ENCODE results near the gene TMEM183A.
A peak's percentile ranks its signal among the peaks of the same experiment; 100 is the strongest.

The TMEM183A gene

GRCh38 chr1:203006948-203007871, at the start of gene TMEM183A:
TSS of gene TMEM183A (plus strand) at chr1:203007374. CDS start at chr1:203007466, 92 bp downstream.
- TF ChIP-seq CTCF (IDR thresholded peaks at IDR 0.05; ENCODE audit: low read depth, low read length) = no peak

GRCh38 chr1:202957733-202958543, 49.2 kb upstream of the TMEM183A start, which contains the start of gene ADIPOR1:
TSS of gene ADIPOR1 (minus strand) at chr1:202958312. CDS start at chr1:202951070, 7,242 bp downstream.
- no peak for TF ChIP-seq CTCF (IDR thresholded peaks at IDR 0.05; ENCODE audit: low read depth, low read length)

More at GRCh38 chr1:203006948-203007871, at the start of gene TMEM183A:
- H3K4me3 ChIP-seq (ENCODE audit: low read depth, low read length) = peak within 1 kb of the TSS; percentile 90

GRCh38 chr1:202958544-202959275, 48.5 kb upstream of the TMEM183A start:
- no peak for TF ChIP-seq CTCF (IDR thresholded peaks at IDR 0.05; ENCODE audit: low read depth, low read length)
- peak overlapping the region; percentile 92 for H3K4me3 ChIP-seq (ENCODE audit: low read depth, low read length)

More at GRCh38 chr1:202957733-202958543, 49.2 kb upstream of the TMEM183A start, which contains the start of gene ADIPOR1:
- peak within 1 kb of the TSS; percentile 92 for H3K4me3 ChIP-seq (ENCODE audit: low read depth, low read length)

- H3K4me3 ChIP-seq (ENCODE audit: low read depth, low read length) = no peak overlapping the region
- no peak for TF ChIP-seq CTCF (IDR thresholded peaks at IDR 0.05; ENCODE audit: low read depth, low read length)
Measured at GRCh38 chr1:202959276-202959620, 47.9 kb upstream of the TMEM183A start.

GRCh38 chr1:202961220-202961880, 45.8 kb upstream of the TMEM183A start:
- H3K4me3 ChIP-seq (ENCODE audit: low read depth, low read length) = no peak overlapping the region

More at GRCh38 chr1:202961220-202961880, 45.8 kb upstream of the TMEM183A start:
- TF ChIP-seq CTCF (IDR thresholded peaks at IDR 0.05; ENCODE audit: low read depth, low read length) = no peak

Measured in WI38 (cell line).